Astrocyte of the spinal cord (primary cell): Measurements from ENCODE around the gene ABHD12.
"Not testable (repeated sequence)": the region's sequence is repeated elsewhere in the genome, so short reads cannot be mapped to it uniquely, and the experiment has no call there.

Source experiments
- DNase-seq: peaks from one replicate; pipeline ENCODE4 v3.0.0; 2011; ENCODE audit warnings: low read depth, low spot score
- H3K4me3 ChIP-seq: 2 replicates; pipeline ENCODE4 v1.5.1; 2011; ENCODE audit warnings: low read depth, mild to moderate bottlenecking, low read length, moderate library complexity
- in situ Hi-C: cut with HindIII; loops from 2 replicates; pipeline ENCODE4 v1.10.0; 2017; ENCODE audit warnings: low sequenced_read_pairs
- TF ChIP-seq, protein P1 (sequence below): IDR thresholded peaks from 2 replicates; pipeline ENCODE4 v1.5.1; 2012; ENCODE audit warnings: low read depth, mild to moderate bottlenecking, low read length, inconsistent platforms

The ABHD12 gene

DNA sequence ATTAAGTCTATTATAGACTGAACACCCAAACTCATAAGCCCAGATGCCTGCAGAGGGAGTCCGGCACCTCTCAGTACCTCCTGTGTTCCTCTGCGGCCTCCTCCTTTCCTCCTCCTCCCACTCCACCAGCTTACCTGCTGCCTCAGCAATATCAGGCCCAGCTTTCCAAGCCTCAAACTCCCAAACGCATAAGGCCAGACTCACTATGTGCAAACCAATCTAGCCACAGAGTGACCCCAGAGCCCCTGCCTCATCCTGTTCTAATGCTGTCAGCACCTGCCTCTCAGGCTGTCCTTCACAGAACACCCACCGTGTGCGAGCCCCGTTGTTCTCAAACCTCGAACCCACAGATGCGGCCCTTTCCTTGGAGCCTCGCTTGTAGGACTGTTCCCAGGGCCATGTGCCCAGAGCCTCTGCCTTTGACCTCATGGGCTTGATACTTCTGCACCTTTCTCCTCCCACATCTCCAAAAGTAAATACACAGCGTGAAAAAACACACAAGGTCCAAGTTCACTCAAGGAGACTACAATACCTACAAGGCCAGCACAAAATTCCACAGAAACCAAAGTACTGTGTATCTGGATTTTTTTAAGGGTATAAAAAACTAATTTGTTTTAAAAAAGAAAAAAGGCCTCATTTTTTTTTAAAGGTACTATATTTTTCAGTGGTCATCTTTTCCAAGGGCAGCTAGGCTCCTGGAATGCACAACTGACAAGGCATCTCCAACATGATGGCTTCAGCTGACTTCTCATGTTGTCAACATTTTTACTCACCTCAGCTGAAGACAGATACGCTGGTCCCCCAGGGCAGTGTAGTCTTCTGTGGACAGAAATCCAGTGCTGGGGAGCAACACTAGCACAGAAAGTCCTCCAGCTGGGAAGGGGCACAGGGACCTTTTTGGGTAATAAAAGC, 52.3 kb downstream of the ABHD12 start:
- TF ChIP-seq, protein P1, sequence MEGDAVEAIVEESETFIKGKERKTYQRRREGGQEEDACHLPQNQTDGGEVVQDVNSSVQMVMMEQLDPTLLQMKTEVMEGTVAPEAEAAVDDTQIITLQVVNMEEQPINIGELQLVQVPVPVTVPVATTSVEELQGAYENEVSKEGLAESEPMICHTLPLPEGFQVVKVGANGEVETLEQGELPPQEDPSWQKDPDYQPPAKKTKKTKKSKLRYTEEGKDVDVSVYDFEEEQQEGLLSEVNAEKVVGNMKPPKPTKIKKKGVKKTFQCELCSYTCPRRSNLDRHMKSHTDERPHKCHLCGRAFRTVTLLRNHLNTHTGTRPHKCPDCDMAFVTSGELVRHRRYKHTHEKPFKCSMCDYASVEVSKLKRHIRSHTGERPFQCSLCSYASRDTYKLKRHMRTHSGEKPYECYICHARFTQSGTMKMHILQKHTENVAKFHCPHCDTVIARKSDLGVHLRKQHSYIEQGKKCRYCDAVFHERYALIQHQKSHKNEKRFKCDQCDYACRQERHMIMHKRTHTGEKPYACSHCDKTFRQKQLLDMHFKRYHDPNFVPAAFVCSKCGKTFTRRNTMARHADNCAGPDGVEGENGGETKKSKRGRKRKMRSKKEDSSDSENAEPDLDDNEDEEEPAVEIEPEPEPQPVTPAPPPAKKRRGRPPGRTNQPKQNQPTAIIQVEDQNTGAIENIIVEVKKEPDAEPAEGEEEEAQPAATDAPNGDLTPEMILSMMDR = no peak
- in situ Hi-C loops = no loop called here

DNA sequence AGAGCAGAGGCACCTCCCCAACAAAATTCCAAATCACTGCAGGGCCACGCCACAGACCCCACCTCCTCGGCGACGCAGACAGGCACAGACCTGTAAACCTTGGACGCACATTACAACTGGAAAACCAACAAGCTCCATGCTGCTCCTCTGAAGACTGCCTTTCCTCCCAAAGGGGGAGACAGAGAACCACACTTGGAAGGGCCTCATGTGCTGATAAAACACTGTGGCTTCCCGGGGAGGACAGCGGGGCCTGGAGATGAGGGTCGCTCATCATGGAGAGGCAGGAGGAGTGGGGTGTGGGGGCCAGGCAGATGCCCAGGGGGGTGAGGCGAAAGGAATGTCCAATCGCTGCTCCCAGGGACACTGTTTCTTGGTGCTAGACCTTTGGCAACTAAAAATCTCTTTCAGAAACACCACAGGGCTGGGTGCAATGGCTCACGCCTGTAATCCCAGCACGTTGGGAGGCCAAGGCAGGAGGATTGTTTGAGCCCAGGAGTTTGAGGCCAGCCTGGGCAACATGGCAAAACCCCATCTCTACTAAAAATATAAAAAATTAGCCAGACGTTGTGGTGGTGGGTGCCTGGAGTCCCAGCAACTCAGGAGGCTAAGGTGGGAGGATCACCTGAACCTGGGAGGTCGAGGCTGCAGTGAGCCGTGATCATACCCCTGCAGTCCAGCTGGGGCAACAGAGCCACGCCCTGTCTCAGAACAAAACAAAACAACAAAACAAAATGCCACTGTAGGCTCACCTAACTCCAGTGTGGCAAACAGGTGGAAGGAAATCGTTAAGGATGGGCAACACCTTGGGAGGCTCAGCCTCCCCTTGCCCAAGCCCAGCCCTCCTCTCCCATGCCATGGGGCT, 53.8 kb downstream of the ABHD12 start:
- in situ Hi-C loops = no loop called here
- H3K4me3 ChIP-seq = no peak overlapping the region
- peak; percentile 48 for DNase-seq
- TF ChIP-seq, protein P1 = peak; percentile 66

More for the DNA sequence above, 52.3 kb downstream of the ABHD12 start:
- no peak overlapping the region for H3K4me3 ChIP-seq
- no peak for DNase-seq

DNA sequence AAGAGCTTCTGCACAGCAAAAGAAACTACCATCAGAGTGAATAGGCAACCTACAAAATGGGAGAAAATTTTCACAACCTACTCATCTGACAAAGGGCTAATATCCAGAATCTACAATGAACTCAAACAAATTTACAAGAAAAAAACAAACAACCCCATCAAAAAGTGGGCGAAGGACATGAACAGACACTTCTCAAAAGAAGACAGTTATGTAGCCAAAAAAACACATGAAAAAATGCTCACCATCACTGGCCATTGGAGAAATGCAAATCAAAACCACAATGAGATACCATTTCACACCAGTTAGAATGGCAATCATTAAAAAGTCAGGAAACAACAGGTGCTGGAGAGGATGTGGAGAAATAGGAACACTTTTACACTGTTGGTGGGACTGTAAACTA, 55.7 kb downstream of the ABHD12 start:
- DNase-seq, in situ Hi-C loops, H3K4me3 ChIP-seq: not testable (repeated sequence)

DNA sequence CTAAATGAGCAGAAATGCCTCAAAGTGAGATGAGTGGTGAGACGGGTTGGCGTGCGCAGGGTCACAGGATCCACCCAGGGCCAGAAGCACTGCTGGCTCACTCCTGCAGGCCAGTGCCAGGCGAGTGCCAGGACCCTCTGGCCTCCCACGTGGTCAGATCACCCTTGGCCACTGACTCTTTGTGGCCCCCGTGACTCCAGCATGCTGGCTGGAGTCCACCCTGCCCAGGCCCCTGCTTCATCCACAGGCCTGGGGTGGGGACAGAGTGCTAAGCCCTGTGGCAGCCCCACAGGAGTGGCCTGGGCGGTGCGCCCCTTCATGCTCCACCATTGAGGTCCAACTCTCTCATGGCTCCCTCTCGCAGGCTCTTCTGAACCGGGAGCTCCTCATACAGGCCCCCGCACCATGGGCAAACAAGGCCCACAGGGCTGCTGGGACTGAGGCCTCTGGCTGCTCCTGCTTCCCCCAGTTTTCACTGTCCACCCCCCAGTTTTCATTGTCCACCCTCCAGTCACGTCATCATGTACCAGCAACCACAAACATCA, 61.6 kb downstream of the ABHD12 start:
- TF ChIP-seq, protein P1 = no peak
- H3K4me3 ChIP-seq = no peak overlapping the region
- no peak for DNase-seq
- in situ Hi-C loops = no loop called here

- no peak overlapping the region for H3K4me3 ChIP-seq
- TF ChIP-seq, protein P1 = no peak
- in situ Hi-C loops = no loop called here
- no peak for DNase-seq
Observed at GRCh38 chr20:25327521-25328235, 63.0 kb downstream of the ABHD12 start.

GRCh38 chr20:25325997-25326396, 64.6 kb downstream of the ABHD12 start:
- no peak overlapping the region for H3K4me3 ChIP-seq
- in situ Hi-C loops = no loop called here
- TF ChIP-seq, protein P1 = no peak
- DNase-seq = no peak
